HG02623 (cell line): ENCODE results near the gene PIP5KL1.

ENCODE experiments used
- ATAC-seq: cut with Tn5 transposase; IDR thresholded peaks from one replicate; pipeline ENCODE4 v1.9.1; 2021; ENCODE audit warnings: moderate library complexity; ENCODE audit not compliant: unreplicated experiment

The PIP5KL1 gene

DNA sequence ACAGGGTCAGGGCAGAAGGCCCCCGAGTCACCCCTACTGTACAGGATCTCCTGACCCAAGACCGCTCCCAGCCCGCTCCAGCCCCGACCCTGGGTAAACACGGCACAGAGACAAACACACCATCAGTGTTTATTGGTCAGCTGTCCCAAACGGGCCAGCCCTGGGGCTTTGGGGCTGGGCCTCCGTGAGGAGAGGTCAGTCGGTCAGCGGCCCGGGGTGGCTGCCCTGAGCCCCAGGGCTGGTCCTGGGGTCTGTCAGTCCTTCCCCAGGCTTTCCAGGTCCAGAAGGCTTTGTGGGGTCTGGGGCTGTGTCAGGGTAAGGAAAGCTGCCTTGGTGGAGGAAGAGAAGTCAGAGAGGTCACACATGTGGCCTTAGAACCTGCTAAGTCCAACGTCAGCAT is 4.4 kb upstream of the PIP5KL1 start:
- no peak for ATAC-seq

DNA sequence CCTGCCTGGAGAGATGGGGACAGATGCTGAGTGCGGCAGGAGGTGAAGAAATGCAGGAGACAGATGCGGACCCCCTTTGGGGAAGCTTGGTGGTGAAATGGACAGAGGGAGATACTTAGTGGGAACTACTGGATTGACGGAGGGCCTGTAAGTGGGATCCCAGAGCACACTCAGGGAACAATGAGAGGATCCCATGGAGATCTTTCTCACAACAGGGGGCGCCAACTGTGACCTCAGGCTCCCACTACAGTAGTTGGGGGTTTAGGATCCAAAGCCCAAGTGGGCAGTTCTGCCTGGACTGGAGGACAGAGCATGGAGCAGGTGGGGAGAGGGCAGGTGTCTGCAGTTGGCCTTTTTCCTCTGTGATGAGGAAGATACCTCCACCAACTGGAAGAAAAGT is 3.7 kb upstream of the PIP5KL1 start:
- no peak for ATAC-seq

DNA sequence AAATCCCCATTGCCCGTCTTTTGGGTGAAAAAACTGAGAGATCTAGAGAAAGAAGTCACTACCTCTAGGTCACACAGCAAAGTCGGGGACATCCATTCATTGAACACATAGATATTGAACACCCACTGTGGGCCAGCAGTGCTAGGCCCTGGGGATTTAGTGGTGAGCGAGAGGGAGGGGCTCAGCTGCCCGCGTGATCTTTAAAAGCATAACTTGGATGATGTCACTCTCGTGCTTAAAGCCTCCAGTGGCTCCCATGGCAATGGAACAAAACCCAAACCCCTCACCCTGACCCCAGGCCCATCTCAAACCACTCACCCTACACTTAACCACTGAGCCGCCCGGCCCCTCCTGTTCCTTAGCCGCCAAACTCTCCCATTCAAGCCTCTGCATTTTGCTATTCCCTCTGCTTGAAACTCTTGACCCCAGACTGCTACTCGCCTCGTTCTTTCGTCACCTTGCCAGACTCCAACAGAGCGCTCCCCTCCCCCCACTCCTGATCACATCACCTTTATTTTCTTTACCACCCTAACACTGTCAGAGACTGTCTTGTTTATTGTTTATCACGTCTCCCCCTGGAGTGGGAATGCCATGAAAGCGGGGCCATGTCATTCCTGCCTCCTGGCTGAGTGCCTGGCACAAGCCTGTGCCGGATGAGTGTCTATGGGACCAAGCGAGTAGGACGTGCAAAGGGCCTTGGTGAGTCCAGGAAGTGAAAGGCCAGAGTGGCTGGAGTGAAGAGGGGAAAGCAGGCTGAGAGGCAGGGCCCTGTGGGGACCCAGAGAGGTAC is 710 bp upstream of the PIP5KL1 start:
- ATAC-seq: no peak

DNA sequence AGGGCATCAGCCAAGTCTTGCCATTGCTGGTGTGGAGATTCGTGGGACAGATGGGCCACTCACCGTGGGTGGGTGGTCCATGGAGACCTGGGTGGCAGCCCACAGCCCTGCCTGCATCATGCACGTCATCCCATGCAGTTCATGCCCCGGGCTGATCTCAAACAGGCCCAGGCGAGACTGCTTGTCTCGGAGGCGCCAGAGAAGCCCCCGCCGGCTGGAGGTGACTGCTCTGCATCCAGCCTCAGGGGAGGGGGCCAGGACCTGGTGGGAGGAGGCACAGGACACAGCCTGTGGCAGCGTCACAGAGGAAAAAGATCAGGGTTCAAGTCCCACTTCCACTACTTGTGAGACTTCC is 975 bp downstream of the PIP5KL1 start:
- ATAC-seq: no peak

DNA sequence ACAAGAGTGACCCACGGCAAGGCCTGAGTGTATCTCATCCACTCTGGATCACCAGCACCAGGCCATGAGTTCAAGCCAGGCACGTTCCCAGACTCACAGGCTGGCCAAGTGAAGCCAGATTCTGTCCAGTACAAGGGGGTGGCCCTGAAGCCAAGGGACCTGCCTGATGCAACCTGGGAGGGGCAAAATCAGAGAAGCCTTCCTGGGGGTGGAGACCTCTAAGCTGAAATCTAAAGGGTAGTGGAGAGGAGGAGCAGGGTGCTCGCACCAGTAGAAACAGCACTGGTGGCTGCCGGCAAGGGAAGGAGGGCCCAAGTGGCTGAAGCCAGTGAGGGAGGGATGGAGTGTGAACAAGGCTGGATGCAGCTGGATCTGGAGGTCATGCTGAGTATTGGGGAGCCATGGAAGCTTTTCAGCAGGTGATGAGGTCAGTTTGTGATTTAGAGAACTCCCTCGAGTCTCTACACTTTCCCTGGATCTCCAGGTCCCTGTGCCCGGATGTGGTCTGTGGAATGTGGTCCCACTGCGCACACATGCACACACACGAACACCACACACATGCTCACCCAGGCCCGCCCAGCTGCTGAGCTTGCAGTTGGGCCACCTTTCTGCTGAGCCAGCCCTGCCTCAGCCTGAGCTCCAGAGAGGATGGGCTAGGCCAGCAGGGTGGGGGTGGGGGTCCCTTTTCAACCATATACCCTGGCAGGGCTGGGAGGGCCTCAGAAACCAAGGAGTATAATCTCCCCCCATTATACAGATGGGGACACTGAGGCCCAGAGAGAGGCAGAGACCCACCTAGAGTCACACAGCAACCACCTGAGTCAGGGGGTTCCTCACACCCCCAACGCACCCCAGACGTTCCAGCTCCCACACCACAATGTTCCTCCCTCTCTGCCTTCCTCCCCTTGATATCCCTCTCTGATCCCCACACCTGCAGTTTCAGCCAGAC is 1.6 kb downstream of the PIP5KL1 start:
- no peak for ATAC-seq

DNA sequence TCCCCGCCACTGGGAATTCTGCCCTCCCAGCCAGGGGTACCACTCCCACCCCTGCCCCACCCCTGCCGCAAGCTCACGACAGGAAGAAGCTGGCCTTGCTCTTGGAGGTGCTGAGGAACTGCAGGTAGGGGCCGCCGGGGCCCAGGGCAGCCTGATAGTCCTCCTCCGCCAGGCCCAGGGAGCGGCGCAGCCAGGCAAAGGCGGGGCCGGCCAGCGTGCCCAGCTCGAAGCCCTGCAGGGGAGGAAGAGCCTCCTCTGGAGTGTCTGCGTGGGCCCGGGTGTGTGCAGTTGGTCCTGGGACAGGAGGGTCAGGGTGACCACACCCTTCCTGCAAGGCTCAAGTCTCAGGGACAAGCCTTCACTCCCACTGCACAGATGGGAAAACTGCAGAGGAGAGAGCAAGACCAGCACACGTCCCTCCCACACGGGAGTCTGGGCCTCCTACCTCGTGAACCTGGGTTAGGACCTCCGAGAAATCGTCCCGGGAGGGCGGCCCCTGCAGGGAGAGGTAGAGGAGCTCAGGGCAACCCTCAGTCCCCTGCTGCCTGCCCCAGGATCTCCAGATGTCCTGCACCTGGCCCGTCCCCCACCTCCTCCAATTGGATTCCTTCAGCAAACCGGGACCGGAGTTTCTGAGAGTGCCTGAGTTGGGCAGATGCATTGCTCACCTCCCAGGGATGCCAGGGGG is 2.4 kb downstream of the PIP5KL1 start:
- ATAC-seq: no peak

DNA sequence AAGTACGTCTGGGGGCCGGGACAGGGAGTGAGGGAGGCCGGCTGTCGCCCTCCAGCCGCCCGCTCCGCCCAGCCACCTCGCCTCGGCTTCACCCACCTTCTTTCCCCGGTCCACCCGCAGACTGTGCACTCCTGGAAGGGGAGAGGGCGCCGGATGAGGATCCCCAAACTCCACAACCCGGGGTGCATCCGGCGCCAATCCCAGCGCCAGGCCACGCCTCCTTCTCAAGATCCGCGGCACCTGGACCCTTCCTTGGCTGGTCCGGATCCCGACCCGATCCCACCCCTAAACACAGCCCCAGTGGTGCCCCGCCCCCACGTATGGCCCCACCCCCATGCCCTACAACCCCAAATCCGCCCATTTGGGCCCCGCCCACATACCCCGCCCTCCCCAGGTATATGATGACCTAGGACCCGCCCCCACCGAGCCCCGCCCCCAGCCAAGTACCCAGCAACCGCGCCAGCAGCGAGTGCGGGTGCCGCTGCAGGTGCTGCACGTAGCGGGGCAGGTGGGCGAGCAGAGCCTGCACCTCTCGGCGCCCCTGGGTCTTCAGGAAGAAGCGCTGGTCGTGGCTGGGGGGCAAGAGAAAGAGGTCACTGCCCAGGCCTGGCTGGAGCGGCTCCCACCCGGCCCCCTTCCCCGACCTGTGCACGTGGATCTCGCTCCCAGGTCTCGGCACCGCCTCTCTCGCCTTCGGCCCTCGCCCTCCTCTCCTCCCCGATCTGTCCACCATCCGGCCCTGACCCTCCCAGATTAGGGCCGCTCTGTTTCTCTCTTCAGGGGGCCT is 3.2 kb downstream of the PIP5KL1 start:
- no peak for ATAC-seq

DNA sequence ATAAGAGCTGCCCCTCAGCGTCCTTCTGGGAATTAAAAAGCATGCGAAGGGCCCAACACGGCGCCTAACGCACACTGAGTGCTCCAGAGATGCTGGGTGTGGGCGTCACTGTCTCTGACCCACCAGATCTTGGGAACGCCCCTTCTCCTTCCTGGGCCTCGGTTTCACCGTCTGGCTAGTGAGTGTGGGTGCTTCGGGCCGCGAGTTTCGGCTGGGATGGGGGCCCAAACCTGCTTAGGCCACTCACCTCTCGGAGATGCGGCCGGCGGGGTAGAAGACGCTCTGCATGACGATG is 3.7 kb downstream of the PIP5KL1 start:
- no peak for ATAC-seq

DNA sequence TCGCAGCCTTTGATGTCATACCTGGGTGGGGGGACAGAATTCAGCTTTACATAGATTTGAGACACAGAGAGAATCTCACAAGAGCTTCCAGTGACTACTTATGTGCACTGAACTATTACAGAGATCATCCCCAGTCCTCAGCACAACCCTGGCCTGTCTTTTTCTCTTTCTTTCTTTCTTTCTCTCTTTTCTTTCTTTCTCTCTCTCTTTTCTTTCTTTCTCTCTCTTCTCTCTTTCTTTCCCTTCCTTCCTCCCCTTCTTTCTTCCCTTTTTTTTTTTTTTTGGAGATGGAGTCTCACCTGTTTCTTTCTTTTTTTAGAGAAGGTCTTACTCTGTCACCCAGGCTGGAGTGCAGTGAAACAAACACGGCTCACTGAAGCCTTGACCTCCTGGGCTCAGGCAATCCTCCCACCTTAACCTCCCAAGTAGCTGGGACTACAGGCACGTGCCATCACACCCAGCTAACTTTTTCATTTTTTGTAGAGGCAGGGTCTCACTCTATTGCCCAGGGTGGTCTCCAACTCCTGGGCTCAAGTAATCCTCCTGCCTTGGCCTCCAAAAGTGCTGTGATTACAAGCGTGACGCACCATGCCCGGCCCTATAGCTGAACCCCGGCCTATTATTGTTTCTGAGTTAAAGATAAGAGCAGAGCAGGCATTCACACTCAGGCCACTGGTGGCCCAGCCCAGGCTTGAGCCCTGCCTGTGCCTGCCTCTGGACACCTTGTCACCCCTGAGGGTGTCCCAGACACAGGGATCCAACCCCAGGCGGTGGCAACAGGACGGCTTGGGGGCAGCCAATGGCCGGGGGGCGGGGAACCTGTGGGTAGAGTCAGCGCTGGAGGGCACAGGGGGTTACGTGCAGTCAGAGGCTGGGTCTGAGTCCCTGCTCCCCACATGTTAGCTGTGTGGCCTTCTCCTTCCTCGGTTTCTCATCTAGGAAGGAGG is 4.3 kb downstream of the PIP5KL1 start:
- no peak for ATAC-seq

DNA sequence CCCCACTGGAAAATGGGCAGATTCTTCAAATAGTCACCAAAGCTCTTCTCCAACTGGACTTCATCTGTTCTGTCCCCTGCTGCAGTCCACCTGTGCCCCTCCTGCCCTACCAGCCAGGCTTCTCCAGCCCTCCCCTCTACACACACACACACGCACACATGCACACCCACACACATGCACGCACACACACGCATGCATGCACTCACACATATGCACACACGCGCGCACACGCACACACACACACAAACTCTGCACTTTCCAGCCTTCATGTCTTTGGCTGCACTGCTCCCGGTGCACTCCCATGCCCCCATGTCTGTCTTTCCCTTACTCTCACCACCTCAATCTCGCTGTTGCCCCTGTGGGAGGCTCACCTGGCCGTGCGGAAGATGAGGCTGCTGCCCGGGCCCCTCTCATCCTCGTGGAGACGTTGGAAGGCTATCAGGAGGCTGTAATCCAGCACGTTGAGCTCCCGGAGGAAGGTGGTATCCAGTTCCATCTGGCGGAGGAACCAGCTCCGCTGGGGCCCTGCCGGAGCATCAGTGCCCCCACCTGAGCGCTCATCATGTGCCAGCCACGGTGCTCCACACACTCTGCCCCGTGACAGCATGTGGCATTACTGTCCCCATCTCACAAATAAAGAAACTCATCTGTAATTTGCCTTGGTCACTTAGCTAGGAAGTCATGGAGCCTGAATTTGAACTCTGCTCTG is 5.7 kb downstream of the PIP5KL1 start:
- no peak for ATAC-seq

DNA sequence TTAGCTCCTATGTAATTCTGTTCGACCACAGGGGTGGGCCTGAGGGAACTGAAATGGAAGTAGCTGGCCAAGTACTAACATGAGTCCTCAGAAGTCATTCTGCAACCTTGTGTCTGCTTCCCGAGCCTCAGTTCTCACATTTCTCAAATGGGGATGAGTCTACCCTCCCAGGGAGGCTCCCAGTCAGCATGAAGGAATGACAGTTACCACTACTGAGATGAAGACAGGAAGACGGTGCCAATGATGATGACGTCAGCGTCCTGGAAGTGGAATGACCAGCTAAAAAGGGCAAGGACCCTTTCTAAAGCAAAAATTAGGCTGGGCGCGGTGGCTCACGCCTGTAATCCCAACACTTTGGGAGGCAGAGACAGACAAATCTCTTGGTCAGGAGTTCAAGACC is 6.8 kb downstream of the PIP5KL1 start:
- no peak for ATAC-seq

DNA sequence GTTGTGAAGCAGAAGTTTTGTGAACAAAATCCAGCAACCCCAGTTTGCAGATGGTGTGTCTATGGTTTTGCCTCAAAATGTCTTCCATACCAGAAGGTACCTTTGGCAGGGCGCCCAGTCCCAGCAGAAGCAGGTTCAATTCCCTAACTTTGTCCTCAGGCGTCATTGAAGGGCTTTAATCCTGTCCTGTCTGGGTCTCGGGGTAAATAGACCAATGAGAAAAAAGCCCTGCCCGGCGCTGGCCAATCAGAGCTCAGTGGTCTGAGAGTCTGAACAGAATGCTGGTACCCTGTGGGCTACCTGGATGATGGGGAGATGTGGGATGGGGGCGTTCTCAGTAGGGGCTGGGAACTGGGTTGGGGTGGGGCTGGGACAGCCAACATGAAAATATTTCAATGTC is 7.5 kb downstream of the PIP5KL1 start:
- no peak for ATAC-seq

DNA sequence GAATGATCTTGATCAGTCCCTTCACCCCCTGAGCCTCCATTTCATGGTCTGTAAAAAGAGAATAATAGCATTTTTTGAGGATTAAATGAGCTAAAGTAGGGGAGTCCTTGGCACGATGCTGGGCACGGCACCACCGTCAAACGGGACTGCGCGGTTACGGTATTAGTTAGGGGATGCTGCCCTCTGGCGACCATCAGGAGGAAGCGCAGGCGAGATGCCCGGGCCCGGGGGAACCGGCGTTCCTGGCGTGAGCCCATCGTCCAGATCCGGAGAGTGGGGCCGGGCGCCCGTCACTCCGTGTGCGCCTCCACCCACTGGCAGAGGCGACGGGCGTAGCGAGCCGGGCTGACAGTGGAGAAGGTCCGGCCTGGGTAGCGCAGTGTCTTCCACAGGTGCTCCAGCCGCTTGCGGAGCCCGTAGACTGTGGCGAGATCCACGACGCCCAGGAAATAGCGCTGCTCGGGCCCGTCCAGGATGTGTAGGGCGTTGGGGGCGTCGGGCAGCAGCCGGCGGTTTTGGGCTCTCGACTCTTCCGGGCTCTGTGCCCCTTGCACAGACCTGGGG is 8.9 kb downstream of the PIP5KL1 start:
- no peak for ATAC-seq

DNA sequence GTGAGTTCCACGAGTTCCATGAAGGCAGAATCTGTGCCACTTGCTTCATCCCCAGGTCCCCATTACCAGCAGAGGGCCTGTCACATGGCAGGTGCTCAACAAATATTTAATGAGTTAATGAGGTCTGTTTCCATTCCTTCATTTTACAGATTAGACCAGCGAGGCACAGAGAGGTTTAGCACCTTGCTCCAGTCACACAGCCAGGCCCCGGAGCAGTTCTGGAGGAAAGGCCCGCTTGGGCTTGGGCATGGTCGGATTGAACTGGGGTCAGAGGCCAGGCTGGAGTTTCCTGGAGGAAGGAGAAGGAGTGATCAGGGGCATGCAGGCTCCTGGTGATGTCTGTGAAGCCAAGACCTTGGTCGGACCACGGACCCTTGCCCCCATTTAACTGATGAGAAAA is 9.8 kb downstream of the PIP5KL1 start:
- ATAC-seq: no peak

DNA sequence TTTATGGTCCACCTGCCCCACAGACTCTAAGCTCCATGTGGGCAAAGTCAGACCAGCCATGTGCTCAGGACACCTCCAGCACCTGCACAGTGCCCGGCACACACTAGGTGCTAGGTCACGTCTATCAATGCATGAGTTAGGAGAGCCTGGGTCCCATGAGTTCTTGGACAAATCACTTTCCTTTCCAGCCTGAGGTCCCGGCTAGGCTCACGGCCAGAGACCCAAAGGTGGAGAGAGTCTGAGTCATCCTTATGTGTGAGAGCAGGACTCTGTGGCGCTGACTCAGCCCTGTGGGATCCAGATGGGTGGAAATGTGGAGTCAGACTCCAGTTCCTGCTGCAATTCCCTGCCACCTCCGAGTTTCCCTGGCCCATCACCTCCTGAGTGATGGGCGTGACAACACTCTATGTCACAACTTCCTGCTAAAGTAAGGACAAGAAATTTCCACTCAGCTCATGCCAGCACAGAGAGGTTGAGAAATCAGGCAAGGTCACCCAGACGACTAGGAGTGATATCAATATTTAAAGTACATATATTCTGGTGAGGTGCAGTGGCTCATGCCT is 11.2 kb downstream of the PIP5KL1 start:
- no peak for ATAC-seq

DNA sequence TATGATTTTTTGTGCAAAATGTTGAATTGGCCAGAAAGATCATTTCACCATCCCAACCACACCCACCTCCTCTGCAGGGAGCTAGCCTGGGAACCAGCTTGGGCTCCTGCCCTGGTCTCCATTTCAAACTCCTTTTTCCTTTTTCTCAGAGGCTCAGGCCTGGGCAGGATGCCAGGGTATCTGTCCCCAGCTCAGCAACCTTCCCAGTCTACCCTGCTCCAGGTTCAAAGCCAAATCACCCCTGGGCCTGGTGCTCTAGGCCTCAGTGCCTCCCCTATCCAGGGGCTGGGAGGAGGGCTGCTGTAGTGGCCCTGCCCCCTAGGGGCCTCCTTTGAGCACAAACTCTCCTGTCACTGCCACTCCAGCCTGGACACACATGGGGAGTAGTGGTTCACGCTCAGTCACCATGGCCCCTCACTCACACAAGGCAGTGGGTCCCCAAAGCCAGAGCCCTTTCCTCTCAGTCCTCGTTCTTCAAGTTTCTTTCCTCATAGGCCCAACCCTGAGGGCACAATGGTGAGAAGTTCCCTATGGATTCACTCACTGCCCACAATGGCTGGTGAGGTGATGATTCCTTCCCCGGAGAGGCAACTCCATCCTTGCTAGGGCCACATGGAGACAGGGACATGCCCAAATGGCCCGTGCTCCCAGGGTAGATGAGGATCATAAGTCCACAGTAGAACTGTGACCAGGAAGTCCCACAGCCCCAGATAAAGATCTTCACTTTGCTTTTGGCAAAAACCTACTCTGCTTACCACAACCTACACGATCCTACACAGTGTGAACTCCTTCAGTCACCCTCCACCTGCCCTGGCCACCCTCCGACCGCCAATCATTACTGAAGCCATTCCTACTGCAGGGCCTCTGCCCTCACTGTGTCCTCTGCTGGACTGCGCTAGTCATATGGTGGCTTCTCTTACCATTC is 12.1 kb downstream of the PIP5KL1 start:
- no peak for ATAC-seq

DNA sequence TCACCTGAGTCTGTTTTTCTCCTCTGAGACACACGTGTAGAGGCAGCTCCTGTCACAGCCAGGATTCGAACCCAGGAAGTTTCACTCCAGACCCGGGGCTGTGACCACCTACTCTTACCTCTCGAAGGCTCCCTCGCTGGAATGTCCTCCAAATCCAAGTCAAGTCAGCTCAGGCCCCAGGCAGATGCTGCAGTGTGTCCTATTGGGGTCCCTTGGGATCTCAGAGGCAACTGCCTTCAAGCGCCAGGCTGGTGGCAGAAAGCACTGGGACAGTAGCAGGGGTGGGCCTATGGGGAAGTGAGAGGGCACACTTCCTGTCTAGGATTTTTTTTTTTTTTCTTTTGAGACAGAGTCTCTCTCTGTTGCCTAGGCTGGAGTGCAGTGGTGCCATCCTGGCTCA is 13.0 kb downstream of the PIP5KL1 start:
- no peak for ATAC-seq
